GM18858 (cell line): Measurements from ENCODE around the gene SCN5A.

Source experiments
- ATAC-seq: cut with Tn5 transposase; IDR thresholded peaks from one replicate; pipeline ENCODE4 v1.9.1; 2021; ENCODE audit not compliant: unreplicated experiment

Gene SCN5A

DNA sequence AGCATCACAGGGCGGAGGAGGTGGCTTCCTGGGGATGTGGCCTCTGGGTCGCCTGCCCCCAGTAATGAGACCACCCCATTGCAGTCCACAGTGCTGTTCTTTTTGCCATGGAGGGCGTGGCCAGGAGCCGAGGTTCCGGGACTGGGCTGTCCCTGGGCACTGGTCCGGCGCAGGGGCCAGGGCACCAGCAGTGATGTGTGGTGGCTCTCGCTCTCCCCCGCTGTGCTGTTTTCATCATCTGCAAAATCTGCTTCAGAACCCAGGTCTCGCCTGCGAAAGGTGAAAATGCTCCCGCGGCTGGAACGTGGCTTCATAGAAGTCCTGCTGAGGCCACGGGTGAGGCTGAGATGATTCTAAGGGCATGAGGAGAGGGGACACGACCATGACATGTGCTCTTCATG lies 45.8 kb downstream of the SCN5A start:
- no peak for ATAC-seq

DNA sequence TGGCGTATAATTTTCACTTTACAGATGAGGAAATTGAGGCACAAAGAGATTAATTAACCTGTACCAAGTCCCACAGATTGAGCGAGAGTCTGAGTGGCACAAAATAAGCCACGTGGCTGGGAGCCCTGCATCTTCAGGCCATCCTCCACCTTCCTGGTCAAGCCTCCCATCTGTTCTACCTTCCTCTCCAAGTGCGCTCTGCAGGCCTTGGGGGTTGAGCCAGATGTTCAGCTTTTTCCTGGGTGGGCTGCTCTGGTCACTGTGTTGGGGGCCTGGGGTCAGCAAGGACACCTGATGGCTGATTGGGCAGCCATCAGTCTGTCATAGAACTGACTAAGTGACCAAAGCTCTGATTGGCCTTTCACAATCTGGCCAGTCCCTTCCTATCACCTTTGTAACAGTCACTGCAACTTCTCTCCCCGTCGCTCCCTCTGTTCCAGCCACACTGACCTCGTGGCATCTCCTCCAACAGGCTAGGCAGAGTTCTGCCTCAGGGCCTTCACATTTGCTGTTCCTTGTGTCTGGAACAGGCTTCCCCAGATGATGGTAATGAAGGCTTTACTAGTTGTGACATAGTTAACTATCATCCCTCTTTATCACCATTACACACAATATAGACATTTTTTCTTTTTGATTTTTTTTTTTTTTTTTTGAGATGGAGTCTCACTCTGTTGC lies 46.8 kb downstream of the SCN5A start:
- ATAC-seq = no peak

GRCh38 chr3:38601956-38602550 lies 47.4 kb downstream of the SCN5A start:
- no peak for ATAC-seq

GRCh38 chr3:38600551-38600950 lies 48.9 kb downstream of the SCN5A start:
- no peak for ATAC-seq

GRCh38 chr3:38599886-38600285 lies 49.6 kb downstream of the SCN5A start:
- ATAC-seq = no peak

DNA sequence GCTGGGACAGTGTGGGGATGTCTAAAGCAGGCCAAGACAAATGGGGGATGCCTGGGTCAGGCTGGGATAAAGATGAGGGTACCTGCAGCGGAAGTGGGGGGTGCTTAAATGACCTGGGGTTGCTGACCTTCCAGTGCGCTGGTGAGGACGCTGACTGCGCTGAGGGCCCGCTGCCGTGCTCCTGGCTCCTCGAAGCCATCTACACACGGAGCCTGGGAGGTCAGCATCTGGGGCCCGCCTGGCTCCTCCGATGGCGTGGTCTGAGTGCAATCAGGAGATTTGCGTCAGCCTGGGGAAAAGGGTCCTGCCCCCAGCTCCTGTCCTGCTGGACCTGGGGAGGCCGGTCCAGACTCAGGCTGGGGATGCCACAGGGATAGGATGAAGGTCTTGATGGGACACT lies 50.7 kb downstream of the SCN5A start:
- ATAC-seq = no peak

- ATAC-seq = no peak
Observed at GRCh38 chr3:38597502-38598060, 51.9 kb downstream of the SCN5A start.

DNA sequence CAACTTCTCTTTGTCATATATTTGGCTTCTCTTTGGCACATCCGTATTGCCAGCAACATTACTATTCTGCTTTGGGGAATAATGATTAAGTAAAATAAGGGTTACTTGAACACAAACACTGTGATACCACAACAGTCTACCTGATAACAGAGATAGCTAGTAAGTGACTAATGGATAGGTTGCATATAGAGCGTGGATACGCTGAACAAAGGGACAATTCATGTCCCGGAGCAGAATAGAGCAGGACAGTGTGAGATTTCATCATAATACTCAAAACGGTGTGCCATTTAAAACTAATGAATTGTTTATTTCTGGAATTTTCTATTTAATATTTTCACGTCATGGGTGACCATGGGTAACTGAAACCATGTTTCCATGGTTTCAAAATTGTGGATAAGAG lies 54.1 kb downstream of the SCN5A start:
- no peak for ATAC-seq

DNA sequence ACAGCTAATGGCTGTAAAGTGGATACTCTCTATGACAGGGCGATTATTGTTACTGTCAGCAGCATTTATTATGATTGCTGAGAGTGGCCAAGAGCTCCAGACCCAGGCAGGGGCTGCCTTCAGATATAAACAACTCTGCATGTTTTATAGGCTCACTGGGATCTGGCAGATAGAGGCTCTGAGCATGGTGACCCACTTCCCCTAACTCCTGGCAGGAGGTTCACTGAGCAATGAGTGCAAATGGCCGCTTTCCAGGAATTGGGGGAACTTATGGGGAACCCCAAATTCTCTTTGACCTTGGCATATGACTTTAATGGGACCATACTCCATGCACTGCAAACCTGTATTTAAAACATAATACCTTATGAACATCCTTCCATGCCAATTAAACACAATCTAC lies 59.0 kb downstream of the SCN5A start:
- no peak for ATAC-seq

GRCh38 chr3:38588995-38589937 lies 60.2 kb downstream of the SCN5A start:
- no peak for ATAC-seq

DNA sequence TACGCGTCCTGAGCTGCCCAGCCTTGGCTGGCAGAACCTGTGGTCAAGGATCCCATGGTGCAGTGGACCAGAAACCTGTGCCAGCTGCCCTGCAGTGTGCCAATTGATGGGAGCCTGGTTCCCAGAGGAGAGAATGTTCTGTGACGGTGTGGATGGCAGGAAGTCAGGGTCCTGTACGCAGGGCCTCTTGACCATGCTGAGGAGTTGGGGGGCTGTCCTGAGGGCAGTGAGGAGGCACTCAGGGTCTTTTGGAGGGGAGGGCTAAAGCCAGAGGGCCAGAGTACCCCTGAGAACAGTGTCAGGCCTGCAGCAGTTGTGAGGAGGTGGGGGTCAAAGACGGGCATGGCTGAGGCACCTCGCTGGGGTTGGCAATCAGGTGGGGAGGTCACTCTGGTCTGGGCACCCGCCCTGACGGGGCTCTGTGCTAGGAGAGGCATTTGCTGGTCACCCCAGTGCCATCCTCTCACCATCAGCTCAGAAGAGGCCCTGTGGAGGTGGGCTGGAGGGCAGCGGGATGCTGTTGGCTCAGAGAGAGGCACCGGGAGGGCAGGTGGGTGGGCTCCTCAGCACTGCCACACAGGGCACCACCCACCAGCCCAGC lies 61.0 kb downstream of the SCN5A start:
- ATAC-seq = no peak

- ATAC-seq = no peak
Observed at GRCh38 chr3:38587548-38588131, 61.8 kb downstream of the SCN5A start.

DNA sequence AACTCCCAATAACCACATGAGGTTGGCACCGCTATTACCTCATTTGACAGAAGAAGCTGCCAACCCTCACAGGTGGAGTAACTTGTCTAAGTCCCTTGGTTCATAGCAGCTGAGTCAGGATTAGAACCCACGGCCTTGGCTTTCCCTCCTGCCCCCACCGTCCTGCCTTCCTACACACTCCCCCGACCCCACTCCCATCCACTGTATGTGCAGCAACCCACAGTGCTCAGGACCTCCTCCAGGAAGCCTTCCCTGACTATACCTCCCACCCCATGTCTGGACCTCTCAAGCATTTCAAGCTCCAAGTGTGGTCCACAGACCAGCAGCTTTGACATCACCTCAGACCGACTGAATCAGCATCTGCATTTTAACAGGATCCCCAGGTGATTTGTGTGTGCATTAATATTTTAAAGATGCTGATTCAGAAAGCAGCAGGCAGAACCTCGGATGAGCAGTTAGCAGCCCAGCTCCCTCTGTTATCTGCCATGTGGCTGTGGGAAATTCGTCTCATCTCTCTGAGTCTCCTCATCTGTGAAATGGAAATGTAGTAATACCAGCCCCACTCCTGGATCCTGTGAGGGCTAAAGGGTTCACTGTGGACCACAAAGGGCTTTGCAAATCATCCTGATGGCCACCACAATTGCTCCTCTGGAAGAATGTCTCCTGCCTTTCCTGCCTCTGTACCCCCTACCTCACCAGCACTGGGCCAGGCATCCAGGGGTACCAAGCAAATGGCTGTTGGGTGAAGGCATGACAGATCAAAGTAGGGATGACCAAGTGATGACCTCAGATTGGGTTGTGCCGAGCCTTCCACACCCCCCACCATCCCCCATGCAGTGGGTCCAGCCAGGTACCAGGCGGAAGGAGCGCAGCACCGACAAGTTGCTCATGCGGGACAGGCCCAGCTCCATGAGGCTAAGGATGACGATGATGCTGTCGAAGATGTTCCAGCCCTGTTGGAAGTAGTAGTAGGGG lies 62.7 kb downstream of the SCN5A start:
- no peak for ATAC-seq

DNA sequence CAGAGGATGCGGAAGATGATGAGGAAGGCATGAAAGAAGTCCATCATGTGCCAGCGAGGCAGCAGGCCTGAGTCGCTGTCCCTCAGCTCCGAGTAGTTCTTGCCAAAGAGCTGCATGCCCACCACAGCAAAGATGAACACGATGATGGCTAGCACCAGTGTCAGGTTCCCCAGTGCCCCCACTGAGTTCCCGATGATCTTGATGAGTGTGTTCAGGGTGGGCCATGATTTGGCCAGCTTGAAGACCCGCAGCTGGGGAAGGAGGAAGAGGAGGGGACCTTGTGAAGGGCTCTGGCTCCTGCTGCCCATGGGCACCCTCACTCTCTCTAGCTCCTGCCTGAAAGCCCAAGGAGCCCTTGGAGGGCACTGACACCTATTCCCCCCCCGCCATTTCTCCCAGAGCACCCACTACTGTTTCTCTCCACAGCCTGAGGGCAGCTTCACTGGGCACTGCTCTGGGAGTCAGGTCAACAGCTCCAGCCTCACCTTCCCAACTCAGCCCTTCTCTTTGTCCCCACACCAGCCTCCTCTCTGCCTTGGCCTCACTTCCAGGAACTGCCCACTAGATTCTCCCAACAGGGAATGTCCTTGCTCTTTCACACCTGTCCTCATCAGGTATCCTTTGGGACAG lies 63.6 kb downstream of the SCN5A start:
- no peak for ATAC-seq

- ATAC-seq = no peak
Observed at GRCh38 chr3:38583688-38584087, 65.8 kb downstream of the SCN5A start.

DNA sequence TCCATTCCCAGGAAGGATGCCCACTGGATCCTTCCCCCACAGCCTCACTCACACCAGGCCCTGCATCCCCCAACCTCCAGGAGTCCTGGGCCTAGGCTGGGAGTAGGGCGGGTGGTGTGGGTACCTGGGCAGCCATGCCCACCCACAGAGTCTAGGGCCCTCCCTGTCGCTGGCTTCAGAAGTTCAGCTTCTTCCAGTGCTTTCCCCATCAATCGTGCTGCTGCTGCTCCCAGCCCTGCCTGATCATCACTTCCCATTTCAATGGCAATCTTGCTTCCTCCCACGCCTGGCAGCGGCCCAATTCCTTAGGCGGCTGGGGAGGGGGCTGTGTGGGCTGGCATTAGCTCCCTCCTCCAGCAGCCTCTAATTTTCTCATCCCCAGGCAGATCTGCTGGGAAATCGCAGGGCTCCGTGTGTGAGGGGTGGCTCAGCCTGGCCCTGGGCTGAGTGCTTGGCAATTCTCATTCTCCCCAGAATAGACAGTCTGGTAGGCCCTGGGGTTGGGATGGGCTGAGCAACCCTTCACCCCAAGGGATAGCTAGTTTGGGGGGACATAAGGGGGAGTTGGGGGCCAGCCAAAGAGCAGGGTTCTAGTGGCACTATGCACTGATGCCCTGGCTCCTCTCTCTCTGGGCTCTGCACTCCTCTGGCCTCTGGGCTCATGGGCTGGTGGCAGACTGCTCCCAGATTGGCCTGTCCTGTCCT lies 66.4 kb downstream of the SCN5A start:
- no peak for ATAC-seq

DNA sequence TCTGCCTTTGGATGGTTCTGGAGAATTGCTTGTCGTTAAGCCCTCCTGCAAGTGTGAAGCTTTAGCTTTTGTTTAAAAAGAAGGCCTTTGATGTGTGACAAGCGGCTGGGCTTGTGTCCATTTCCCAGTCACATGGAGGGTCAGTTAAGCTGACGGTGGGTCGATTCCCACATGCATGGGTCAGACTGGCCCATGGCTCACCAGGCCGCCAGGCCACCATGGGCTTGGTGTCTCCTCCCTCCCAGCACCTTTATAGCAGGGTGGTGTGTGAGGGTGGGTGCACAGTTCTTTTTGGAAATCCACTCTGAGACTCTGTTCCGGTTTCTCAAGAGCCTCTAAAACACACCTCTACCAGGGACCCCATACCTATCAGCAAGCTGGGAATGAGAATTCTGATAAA lies 67.2 kb downstream of the SCN5A start:
- no peak for ATAC-seq

- ATAC-seq = no peak
Observed at GRCh38 chr3:38581774-38582173, 67.7 kb downstream of the SCN5A start.
